Ovary (tissue), 3 donors: ENCODE measurements around the gene PWWP2B.

Source experiments
- CTCF ChIP-seq, 3 donors: fragments of 450-650 bp in 2 of 3; fragments of 200-600 bp in 1 of 3; IDR thresholded peaks; one replicate each; pipeline versions ENCODE4 v1.5.1 to v1.8.0; 2016 to 2022; ENCODE audit warnings: antibody characterized with exemption in 3 of 3, mild to moderate bottlenecking in 1 of 3
- EP300 ChIP-seq: sonication (generic); formaldehyde crosslinking; IDR thresholded peaks from one replicate; pipeline ENCODE4 v1.6.1; 2017; ENCODE audit warnings: antibody characterized with exemption
- POLR2A ChIP-seq: fragments of 450-650 bp; IDR thresholded peaks from one replicate; pipeline ENCODE4 v1.6.1; 2017; ENCODE audit warnings: antibody characterized with exemption, mild to moderate bottlenecking, moderate library complexity
- donor health status: DM: no; HTN: no; CAD: no.

- TF ChIP-seq POLR2A (no peak), EP300 (no peak), CTCF (IDR thresholded peaks at IDR 0.05) (no peak)
Measured at GRCh38 chr10:132453470-132453861, 56.5 kb downstream of the PWWP2B start.
